Testis (tissue), 5 donors: Measurements from ENCODE around the gene ARHGEF39. TPM values are rescaled to one million over a fixed set of nuclear protein-coding genes. Genes with fewer than 3 reads are reported as not detected.

Source experiments
- DNase-seq: peaks from one replicate; pipeline ENCODE4 v3.0.0-alpha.2; 2019
- H3K27ac ChIP-seq, 2 donors: fragments of 200-600 bp; sonication (generic); one replicate each; pipeline ENCODE4 v1.5.1; 2019
- H3K27me3 ChIP-seq: fragments of 200-600 bp; sonication (generic); one replicate; pipeline ENCODE4 v1.5.1; 2019
- H3K36me3 ChIP-seq: fragments of 200-600 bp; sonication (generic); one replicate; pipeline ENCODE4 v1.5.1; 2017; ENCODE audit warnings: low read depth; ENCODE audit errors: missing control alignments
- H3K4me1 ChIP-seq: fragments of 200-600 bp; sonication (generic); one replicate; pipeline ENCODE4 v1.5.1; 2019
- H3K4me3 ChIP-seq, 2 donors: fragments of 200-600 bp; sonication (generic); one replicate each; pipeline ENCODE4 v1.5.1; 2017 to 2019
- H3K9me3 ChIP-seq: fragments of 200-600 bp; sonication (generic); one replicate; pipeline ENCODE4 v1.5.1; 2017
- POLR2A ChIP-seq: fragments of 450-650 bp; IDR thresholded peaks from one replicate; pipeline ENCODE4 v1.6.1; 2017; ENCODE audit warnings: antibody characterized with exemption, mild to moderate bottlenecking, moderate library complexity
- WGBS, 2 donors: methylation state at CpG; one replicate each; pipeline ENCODE4 v1.1.5; 2018; 5-methylcytosine and 5-hydroxymethylcytosine counted together
- intact Hi-C: fragments of 100-400 bp; cut with DNase I; formaldehyde crosslinking; loops from one replicate; pipeline ENCODE4 v1.15.1; 2023; ENCODE audit warnings: low total_unique reads
- long read RNA-seq, 2 donors: transcript quantifications; one replicate each; lab custom pipeline, GENCODE V29; 2026
- polyA plus RNA-seq: library from polyadenylated mRNA; stranded (reverse); fragments of 350-450 nt; fragmentation: Illumina TruSeq; extraction: RNeasy Lipid Tissue Mini Kit (QIAGEN cat#74804); gene quantifications from one replicate; pipeline ENCODE4 v1.2.3, GENCODE V29; 2014; ENCODE audit warnings: low read depth, low replicate concordance; ENCODE audit not compliant: insufficient read depth
- total RNA-seq, 2 donors: library from RNA; depleted of rRNA; stranded (reverse); fragments of >200 nt; gene quantifications; one replicate each; pipeline ENCODE4 v1.2.3, GENCODE V29; 2016
- TF ChIP-seq, protein P1 (sequence below), 3 experiments: fragments of 450-650 bp in 2 of 3; fragments of 200-600 bp in 1 of 3; sonication (generic) in 1 of 3; IDR thresholded peaks; one replicate each; pipeline ENCODE4 v1.5.1; 2016 to 2019; ENCODE audit warnings: antibody characterized with exemption in 3 of 3, mild to moderate bottlenecking in 2 of 3, moderate library complexity in 1 of 3

Gene ARHGEF39, protein sequence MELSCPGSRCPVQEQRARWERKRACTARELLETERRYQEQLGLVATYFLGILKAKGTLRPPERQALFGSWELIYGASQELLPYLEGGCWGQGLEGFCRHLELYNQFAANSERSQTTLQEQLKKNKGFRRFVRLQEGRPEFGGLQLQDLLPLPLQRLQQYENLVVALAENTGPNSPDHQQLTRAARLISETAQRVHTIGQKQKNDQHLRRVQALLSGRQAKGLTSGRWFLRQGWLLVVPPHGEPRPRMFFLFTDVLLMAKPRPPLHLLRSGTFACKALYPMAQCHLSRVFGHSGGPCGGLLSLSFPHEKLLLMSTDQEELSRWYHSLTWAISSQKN
- total RNA-seq, result 1 to 10 TPM; 2.2 to 6.5 TPM
- 7.0 TPM for polyA plus RNA-seq
- long read RNA-seq, donor 1, partial matches to known transcripts, result 0 of 51 reads
- long read RNA-seq, donor 1, other reads (novel, unspliced or antisense), result 50 of 51 reads
- long read RNA-seq, donor 2, partial matches to known transcripts, result 0 of 1 reads
- long read RNA-seq, donor 2, other reads (novel, unspliced or antisense), result 0 of 1 reads

DNA sequence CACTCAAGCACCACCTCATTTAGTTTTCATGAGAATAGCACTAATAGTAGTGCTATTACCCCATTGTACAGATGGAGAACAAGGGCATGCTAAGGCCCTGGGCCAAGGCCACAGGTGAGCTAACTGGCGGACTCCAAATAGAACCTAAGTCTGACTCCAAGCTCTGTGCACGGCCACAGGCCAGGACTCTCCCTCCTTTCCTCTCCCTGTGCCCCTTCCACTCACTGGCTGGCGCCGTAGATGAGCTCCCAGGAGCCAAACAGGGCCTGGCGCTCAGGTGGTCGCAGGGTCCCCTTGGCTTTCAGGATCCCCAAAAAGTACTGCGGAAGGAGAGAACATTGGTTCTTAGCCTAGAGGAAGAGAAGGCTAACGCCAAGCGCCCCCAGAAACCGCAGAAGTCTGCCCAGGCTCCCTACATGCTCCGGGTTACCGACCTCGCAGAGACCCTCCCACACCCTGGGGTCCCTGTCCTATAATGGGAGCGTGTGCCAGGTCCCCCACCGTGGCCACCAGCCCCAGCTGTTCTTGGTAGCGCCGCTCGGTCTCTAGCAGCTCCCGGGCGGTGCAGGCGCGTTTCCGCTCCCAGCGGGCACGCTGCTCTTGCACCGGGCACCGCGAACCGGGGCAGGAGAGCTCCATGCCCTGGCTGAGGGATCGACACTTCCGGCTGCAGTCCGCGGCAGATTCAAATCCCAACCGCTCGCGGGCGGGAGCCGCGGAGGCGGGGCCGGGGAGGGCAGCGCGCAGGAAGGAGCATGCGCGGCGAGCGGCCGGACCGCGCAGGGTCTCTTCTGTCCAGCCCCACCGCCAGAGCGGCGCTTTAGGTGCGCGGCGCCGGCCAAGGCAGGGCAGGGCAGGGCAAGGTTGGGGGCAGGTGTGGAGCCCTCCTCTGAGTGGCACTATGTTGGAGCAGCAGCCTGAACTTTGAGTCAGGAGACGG lies at the start of gene ARHGEF39:
Gene ARHGEF39 (minus strand): TSS at position 665 of the 940 bp plus-strand sequence. CDS start 26 bp downstream, at position 639.
- intact Hi-C loops, result loop anchor here (10.0 kb wide), 1 partner anchor 60 kb away; no protein-coding TSS in a partner anchor
- H3K27me3 ChIP-seq, result no peaks in the 10 kb centered on the region
- peak within 1 kb of the TSS; percentile 53 to 63 for H3K4me3 ChIP-seq
- peak; percentile 84 for DNase-seq
- no peaks in the 10 kb centered on the region for H3K36me3 ChIP-seq
- 8 to 16% methylated on average over 18 to 49 of the region's 58 CpGs for WGBS, 2 donors
- no peaks in the 10 kb centered on the region for H3K9me3 ChIP-seq
- H3K27ac ChIP-seq, result peak within 1 kb of the TSS; percentile 22 to 37
- H3K4me1 ChIP-seq, result peaks cover 14% of the 10 kb centered on the region
- TF ChIP-seq, protein P1, sequence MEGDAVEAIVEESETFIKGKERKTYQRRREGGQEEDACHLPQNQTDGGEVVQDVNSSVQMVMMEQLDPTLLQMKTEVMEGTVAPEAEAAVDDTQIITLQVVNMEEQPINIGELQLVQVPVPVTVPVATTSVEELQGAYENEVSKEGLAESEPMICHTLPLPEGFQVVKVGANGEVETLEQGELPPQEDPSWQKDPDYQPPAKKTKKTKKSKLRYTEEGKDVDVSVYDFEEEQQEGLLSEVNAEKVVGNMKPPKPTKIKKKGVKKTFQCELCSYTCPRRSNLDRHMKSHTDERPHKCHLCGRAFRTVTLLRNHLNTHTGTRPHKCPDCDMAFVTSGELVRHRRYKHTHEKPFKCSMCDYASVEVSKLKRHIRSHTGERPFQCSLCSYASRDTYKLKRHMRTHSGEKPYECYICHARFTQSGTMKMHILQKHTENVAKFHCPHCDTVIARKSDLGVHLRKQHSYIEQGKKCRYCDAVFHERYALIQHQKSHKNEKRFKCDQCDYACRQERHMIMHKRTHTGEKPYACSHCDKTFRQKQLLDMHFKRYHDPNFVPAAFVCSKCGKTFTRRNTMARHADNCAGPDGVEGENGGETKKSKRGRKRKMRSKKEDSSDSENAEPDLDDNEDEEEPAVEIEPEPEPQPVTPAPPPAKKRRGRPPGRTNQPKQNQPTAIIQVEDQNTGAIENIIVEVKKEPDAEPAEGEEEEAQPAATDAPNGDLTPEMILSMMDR (IDR thresholded peaks at IDR 0.05), result no peak
- no peak for TF ChIP-seq POLR2A

DNA sequence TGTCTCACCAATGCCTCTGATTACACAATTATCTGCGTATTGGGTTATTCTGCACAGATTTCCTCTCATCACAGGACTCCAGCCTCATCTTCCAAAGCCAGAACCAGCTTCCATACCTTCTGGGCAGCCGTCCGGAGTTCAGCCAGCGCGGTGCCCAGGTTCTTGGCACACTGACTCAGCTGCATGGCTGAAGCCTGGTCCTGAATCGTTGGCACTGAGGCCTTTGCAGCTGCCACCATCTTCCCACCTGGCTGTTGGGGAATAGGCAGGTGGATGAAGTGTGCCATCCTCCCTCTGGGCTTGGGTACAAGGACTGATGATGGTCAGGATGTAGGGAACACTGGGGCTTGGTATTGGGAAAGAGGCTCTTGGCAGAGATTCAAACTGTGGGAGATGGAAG lies 49.1 kb upstream of the ARHGEF39 start:
- H3K27me3 ChIP-seq, result no peaks in the 10 kb centered on the region
- no peak overlapping the region for H3K27ac ChIP-seq
- WGBS, 2 donors, result 98 to 100% methylated on average over 1 to 6 of the region's 6 CpGs
- DNase-seq, result no peak
- intact Hi-C loops, result no loop called here
- no peak for TF ChIP-seq POLR2A
- TF ChIP-seq, protein P1 (IDR thresholded peaks at IDR 0.05), result no peak
- H3K4me3 ChIP-seq, result no peak overlapping the region
- H3K36me3 ChIP-seq, result no peaks in the 10 kb centered on the region
- no peaks in the 10 kb centered on the region for H3K9me3 ChIP-seq
- H3K4me1 ChIP-seq, result no peaks in the 10 kb centered on the region

DNA sequence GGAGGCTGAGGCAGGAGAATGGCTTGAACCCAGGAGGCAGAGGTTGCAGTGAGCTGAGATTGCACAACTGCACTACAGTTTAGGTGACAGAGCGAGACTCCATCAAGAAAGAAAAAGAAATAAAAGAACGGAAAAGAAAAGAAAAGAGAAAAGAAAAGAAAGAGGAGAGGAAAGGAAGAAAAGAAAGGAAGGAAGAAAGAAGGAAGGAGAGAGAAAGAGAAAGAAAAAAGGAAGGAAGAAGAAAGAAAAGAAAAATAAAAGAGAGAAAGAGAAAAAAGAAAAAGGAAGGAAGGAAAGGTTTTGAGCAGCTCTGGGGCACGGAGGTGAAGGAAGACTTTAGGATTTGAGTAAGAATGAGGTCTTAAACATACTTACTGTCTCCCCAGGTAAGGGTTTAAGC lies 48.6 kb upstream of the ARHGEF39 start:
- Histone ChIP-seq H3K36me3 (no peaks in the 10 kb centered on the region), H3K9me3 (no peaks in the 10 kb centered on the region), H3K27ac (no peak overlapping the region), H3K4me1 (no peaks in the 10 kb centered on the region), H3K27me3 (no peaks in the 10 kb centered on the region), H3K4me3 (no peak overlapping the region)
- intact Hi-C loops, result no loop called here
- 88 to 90% methylated on average over 3 of the region's 3 CpGs for WGBS, 2 donors
- TF ChIP-seq POLR2A, result no peak
- TF ChIP-seq, protein P1 (IDR thresholded peaks at IDR 0.05), result no peak
- DNase-seq, result no peak

DNA sequence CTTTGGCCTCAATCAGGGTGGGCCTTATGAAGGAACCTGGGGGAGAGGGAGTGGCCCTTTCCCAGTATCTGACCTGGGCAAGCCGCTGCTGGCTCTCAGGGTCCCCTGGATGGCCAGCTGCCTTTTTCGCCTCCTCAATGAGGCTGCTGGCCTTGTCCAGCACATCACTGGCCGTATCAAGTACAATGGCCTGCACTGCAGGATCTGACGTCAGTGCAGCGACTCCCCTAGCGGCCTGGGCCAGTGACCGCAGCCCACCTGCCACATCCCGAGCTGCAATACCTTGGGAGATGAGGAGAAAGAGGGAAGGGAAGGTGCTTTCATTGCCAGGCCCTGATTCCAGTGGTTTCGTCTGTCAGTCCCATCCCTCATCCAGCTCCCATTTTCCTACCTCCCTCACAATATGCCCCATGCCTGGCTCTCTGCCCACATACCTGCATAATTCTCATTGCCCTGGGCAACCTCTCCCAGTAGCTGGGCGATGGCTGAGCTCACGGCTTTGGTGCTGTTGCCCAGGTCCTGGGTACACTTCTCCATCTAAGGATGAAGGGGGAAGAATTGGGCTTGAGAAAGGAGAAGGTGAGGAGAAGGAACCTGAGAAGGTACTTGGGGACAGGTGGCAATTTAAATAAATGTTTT lies 47.9 kb upstream of the ARHGEF39 start:
- H3K27ac ChIP-seq, result no peak overlapping the region
- intact Hi-C loops, result no loop called here
- H3K27me3 ChIP-seq, result no peaks in the 10 kb centered on the region
- WGBS, 2 donors, result 93 to 97% methylated on average over 3 to 11 of the region's 11 CpGs
- no peaks in the 10 kb centered on the region for H3K9me3 ChIP-seq
- H3K4me1 ChIP-seq, result no peaks in the 10 kb centered on the region
- no peak for DNase-seq
- TF ChIP-seq, protein P1 (IDR thresholded peaks at IDR 0.05), result no peak
- no peak for TF ChIP-seq POLR2A
- H3K36me3 ChIP-seq, result no peaks in the 10 kb centered on the region
- no peak overlapping the region for H3K4me3 ChIP-seq
